Measurements from ENCODE around the gene MDFI. TPM values are rescaled to one million over a fixed set of nuclear protein-coding genes. Genes with fewer than 3 reads are reported as not detected.

Gene MDFI
- total RNA-seq, 1 experiment from 2014 or later: 53.7 TPM

DNA sequence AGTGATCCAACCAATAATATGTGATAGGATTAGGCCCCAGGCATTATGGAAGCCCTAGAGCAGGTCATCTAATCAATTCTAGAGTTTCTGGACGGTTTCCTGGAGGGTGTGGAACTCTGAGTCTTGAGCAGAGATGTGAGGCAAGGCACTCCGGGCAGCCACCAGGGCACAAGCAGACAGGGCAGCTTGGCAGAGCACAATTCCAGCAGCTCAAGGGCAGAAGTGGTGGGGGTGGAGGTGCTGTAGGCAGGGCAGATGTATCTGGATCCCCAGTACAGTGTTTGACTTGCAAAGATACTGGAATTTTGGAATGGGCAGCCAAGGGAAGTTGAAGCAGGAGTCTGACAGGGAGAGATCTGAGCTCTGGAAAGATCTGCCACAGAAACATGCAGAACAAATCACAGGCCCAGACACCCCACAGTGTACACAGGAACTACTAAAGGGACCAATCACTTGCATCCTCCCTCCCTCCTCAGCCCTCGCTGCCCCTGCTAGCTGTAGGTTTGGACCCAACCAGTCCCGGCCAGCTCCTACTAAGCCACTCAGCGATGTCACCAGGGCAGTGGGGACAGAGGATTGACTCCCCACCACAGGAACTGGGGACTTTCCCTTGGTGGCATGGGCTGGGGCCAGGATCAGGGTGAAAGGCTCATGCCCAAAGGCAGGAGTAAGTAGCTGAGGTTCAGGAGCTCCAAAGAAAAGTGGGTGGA, 50.1 kb downstream of the MDFI start:
- DNase-seq (ENCODE audit: low read depth): no peak

DNA sequence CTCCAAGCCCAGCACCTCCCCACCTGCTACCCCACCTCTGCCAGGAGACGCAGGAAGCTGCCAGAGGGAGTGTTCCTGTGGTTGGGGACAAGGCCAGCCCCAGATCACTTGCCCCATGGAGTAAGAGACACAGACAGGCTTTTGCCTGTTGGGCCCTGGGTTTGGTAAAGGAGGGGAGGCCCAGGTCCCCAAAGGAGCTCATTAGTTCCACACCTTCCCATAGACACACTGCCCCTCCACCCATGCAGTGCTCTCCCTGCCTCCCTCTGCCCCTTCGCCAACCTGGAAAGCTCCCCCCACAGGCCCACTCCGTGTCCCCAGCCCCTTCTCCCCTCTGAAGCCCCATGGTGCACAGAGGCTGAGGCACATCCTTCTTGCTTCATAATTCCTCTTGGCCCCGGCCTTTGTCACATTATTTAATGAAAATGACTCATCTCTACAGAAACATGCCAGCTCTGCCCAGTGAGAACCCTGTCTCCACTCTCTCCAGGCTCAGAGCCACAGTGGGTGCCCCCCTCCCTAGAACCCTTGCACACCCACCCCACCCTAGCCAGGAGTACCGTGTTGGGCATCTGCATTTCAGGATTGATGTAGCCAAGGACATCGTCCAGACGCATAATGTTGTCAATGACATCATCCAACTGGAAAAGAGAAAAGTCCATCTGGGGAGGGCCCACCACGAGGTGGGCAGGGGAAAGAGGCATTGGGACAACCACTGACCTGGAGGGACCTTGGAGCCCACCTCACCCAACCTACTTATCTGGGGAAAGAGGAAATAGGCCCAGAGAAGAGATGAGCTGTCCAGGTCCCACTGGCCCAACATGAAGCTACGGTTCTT, 51.1 kb downstream of the MDFI start:
- DNase-seq (ENCODE audit: low read depth): no peak

DNA sequence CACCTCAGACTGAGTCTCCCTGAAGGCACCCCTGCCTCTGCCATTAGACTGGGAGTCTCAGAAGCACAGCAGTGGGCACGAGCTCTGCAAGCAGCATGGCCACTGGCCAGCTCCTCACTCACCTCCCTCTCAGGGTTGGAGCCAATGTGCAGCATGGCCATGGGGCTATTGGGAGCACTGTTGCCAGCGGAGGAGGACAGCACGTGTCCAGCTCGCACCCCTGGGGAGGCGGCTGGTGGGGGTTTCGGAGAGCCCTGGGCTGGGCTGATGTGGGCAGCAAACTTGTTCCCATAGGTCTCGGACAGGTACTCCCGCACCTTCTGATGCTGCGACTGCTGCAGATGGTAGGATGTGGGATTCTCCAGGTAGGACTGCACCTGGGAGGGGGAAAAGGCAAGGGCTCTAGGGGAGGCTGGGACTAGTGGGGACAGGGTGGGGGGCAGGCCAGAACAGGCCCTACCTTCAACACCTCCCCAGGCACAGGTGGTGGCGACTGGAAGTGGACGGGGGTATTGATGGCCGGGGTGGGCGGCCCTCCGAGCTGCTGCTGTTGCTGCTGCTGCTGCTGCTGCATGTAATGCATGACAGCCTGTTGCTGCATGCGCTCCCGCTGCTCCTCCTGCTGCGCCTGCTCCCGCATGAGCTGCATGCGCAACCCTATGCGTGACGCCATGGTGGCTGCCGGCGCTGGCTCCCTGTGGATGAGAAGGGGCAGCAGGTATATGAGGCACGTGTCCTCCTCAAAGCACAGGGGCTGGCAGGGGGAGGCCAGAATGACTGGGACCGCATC, 52.5 kb downstream of the MDFI start:
- DNase-seq (ENCODE audit: low read depth): no peak

DNA sequence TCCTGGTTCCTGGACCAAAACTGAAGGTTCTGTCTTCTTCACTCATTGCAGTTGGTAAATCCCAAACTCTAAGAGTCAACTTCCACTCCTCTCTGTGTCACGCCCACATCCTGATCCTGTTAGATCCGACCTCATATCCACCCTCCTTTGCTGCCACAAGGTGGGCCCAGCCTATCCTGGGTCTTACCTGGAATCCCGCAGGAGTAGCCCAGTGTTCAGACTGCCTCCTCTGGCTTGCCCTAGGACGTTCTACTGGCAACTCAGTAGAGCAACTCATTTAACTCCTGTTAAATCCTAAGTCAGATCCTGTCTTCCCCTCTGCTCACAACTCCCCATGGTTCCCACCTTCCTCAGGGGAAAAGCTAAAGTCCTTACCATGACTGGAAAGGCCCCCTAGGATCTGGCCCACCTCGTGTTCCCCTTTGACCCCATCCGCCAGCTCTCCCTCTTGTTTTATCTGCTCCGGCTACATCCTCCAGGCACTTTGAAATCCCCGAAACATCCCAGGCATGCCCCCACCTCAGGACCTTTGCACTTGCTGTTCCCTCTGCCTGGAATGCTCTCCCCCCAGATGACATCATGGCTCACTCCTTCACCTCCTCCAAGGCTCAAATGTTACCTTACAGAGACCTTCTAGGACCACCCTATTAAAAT, 53.3 kb downstream of the MDFI start:
- no peak for DNase-seq (ENCODE audit: low read depth)

DNA sequence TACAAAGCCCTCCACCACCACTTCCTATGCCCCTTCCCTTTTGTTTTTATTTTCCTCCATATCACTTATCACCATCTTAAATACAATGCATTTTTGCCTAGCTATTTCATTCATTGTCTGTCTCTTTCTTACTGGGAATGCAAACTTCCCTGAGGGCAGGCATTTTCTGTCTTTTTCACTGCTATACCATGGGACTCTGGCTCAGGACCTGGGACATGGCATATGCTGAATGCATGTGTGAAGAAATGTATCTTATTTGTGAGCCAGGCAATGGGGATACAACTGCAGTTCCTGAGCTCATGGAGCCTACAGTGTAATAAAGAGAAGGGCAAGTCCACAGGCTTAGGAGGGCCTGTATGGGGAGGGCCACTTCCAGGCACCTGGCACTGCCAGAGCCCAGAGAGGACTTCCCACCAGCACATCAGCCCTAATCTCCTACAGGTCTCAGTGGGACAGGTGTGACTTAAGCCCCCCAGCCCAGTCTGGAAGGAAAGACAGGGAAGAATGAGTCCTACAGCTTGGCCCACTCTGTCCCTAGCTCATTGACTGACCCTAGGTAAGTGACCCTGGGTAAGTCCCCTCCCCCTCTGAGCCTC, 53.9 kb downstream of the MDFI start:
- DNase-seq (ENCODE audit: low read depth): no peak

DNA sequence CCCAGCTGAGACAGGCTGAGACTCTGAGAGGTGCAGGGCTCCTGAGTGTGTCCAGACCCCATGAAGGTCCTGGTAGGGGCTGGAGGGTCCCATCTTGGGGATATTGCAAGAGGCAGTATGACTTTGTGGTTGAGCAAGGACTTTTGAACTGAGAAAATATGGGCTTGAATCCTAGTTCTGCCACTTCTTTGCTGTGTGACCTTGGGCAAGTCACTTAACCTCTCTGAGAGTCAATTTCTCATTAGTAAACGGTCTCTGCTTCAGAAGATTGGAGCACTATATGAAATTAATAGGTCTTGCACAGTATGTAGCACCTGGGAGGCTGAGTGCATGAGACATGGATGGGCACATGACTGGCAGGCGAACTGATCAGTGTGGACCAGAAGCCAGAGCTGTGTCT, 54.5 kb downstream of the MDFI start:
- DNase-seq (ENCODE audit: low read depth): no peak

DNA sequence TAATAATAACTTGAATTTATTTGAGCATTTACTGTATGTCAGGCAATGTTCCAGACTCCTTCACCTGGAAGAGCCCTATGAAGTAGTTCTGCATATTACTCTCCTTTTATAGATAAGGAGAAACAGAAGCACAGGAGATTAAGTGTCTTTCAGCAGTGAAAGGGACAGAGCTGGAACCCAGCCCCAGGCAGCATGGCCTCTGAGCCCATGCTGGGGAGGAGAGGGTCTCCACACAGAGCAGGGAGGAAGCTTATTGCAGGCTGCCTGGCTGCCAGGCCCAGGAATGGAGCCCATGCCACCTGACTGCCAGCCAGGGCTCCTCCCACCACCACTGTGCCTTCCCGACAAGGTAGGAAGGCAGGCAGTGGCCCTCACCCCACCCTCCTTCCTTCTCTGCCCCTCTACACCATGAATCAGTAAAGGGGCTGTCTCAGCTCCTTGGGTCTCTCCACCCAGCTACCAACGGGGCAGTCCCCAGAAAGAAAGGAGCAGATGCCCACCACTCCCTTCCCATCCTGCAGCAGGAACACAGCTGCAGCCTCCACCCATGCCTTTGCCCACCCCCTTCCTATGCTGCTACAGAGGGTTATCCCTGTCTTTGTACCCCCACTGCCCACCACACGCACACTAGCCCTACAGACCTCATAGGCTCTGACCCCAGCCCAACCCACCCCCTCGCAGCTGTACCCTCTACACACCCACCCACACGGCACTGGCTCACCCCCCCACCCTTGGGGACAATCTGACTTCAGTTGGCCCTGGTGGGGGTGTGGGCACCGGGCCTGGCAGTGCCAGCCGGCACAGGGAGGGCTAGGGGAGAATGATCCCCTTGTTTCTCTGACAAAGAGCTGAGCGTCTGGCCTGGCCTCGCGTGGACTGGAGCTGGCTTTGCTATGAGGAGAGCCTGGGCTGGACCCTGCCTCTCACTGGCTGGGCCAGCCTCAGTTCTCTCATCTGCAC, 55.3 kb downstream of the MDFI start:
- no peak for DNase-seq (ENCODE audit: low read depth)

DNA sequence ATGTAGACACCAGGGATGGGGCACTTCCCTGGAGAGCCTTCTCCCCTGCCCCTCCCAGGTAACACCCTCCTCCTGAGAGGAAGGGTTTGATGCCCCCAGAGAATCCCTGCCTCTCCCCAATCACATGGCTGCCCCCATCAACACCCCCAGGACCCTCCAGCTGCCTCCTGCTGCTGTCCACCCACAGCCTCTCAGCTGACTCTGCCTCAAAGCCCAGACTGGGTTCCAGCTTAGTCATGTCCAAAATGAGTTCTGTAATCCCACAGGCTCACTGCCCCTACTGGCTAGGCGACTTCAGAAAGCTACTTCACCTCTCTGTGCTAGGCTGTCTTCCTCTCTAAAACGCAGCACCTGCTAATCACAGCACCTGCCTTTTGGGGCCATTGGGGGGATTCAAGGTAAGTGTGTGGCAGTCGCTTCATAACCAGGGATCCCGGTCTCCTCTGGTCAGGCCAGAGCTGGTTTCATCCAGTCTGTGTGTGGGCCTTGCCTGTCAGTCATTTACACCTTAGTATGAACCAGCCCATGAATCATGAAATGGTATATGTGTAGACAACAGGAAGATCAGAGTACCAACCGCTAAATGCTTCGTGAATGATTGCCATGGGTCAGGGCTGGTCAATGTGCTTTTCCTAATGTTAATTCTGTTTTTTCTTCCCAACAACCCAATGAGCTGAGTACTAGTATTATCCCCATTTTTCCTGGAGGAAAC, 56.7 kb downstream of the MDFI start:
- no peak for DNase-seq (ENCODE audit: low read depth)

DNA sequence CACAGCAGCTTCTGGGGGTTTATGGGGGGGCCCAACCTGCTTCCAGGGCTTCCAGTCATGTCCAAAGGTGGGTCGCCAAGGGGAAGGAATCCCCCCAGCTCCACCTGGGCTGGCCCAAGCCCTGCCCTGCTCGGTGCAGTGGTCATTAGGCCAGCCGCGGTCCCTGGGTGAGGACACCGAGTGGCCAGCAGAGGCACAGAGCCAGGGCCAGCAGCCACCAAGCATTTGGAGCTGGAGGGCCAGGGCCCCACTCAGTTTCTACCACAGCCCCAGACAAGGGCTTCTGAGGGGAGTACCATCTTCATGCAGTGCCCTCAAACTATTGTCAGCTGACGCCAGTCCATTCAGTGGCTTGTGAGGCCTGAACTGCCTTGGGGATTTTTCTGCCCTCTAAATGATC, 57.6 kb downstream of the MDFI start:
- no peak for DNase-seq (ENCODE audit: low read depth)

DNA sequence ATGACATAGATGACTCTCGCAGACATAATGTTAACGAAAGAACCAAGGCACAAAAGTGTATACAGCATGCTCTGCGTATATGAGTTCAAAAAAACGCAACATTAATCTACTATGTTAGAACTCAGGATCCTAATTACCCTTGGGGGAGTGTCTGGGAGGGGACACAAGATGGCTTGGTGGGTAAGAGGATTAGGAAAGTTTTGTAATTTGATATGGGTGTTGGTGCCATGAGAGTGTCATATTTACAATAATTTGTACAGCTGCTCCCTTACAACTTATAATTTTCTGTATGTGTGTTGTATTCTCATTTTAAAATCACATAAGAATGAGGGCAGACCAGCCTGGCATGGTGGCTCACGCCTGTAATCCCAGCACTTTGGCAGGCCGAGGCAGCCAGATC, 58.5 kb downstream of the MDFI start:
- no peak for DNase-seq (ENCODE audit: low read depth)

DNA sequence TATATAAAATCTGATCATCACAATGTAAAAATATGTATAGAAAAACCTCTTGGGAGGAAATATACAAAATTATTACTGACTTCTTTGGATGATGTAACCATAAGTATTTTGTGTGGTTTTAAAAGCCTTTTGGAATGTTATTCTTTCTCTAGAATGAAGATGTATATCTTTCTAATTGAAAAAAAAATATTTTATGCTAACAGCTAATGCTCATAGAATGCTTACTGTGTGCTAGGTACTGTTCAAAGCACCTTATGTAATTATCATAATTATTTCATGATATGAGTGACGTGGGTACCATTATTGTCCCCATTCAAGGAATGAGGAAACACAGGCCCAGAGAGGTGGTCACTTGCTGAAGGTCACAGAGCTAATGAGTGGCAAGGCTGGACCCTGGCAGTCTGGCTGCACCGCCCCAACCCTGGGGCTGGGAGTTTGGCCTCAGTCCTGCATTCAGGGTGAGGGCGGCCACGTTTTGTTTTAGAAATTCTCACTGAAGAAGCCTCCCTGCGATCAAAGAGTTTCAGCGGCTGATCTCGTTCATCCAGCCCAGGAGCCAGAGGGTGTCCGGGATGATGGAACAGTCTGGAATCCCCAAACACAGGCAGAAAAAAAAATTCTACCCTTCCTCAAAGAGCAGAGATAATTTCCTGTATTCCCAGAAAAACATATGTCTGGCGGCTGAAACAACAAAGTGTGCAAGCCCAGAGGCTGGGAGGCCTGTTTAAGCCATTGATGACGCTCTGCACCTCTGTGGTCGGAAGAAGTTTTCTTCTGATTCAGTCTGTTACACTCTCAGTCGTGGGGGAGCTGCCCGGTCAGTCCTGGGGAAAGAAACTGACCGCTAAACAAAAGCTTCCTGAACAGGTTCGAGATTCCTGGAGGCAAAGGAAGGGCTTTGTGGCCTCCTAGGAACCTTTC, 59.9 kb downstream of the MDFI start:
- peak; percentile 93 for DNase-seq (ENCODE audit: low read depth)

DNA sequence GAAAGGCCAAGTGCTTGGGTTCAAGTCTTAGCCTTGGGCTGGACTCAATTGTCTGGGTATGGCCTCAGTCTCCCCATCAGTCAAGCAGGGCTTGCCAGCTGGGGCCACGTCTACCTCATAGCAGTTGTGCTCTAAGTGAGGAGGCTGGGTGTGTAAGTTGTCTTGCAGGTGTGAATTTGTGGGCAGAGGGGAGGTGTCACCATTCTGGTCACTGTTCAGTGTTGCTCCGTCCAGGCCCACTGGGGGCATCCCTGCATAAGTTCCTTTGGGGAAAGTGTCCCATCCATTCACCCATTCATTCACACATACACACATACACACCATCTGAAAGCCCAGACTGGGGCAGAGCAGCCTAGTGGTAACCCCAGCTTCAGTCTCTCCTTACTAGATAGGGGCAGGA, 60.8 kb downstream of the MDFI start:
- no peak for DNase-seq (ENCODE audit: low read depth)

DNA sequence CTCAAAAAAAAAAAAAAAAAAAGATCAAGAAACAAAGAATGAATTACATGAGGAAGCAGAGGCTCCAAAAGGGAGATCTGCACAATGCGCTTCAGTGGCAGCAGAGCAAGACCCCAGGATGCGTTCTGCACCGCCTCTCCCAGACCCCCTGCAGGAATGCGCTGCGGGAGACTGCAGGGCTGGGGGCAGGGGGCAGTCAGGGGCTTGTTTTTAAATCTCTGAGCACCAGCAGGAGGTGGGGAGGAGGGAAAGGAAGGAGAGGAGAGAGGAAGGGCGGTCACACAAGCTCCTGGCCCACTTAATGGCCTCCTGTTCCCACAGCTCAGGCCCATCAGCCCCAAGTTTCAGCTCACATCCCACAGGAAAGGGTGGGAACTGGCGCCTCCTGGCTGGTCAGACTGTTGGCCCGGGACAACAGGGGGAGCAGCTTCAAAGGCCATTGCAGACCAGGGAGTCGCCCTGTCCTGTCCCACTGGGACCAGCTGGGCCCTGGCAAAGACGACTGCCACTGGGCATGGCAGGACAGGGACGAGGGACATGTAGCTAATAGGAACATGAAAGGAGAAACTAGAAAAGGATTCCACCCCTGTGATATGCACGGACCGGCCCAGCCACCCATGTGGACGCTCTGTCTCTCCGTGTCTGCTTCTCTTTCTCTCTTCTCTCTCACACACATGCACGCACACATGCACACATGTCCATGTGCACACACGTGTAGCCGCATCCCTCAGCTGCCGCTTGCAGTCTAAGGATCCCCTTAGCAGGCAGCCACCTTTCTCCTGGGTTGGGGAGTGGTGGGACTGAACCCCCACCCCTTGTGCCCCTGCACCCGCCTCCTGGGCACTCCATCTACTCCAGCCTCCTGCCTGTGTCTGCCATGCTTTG, 62.4 kb downstream of the MDFI start:
- DNase-seq (ENCODE audit: low read depth): no peak

DNA sequence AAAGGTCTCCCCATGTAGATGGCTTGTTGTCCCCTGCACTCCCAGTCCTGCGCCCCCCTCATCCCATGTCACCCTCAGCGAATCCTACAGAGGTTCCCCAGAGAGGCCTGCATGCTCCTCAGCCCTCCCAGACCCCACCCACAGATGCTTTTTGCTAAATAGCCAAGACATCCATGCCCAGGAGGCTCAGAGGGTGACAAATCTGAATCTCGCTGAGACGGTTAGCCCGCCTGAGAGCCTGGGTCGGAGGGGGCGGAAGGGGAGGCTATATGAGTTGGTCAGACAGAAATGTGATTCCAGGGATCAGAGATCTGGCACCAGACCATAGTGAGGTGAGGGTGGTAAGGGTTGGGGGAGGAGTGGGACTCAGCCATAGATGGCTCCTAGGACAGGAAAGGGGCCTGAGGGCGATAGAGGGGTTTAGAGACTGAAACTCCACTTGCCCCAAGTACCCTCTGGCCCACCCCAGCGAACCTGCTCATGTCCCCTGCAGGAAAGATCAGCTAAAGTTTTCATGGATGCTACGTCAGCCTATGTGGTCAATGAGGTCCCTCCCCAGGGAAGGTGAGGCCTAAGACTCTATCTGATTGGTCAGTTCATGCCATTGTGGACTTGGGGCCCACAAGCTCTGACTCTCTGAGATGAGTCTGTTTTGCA, 63.9 kb downstream of the MDFI start:
- DNase-seq (ENCODE audit: low read depth): no peak

DNA sequence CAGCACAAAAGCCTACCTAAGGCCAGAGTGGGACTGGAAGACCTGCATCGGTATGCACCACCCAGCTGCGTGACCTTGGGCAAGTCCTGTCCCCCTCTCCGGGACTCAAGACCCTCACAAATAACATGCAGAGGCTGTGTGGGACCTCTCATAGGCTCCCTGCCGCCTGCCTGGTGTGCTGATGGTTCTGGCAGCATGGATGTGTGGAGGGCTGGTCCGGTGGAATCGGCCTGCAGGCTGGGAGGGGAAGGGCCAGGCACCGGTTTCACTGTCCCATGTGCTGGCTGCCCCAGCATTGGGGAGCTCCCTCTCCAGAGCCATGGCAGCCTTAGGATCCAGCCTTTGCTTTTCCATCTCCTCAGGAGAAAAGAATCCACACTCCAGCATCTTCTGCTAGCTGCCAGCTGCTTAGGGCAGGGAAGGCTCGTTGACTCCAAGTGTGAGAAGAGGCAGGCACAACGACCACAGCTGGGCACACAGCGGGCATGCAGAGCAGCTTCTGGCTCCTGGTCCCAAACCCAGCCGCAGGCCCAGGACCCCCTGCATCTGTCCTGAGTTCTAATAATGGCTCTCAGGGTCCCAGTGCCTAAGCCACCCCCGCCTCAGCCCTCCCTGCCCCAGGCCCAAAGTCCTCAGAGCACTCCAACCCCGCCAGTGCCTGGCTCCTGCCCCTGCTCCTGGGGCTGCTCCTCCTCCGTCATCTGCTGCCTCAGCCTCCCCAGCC, 64.7 kb downstream of the MDFI start:
- DNase-seq (ENCODE audit: low read depth): no peak
